SU-DHL-6 (cell line): Measurements from ENCODE around the gene ZNF155.

Experiments used
- CTCF ChIP-seq: fragments of 200-600 bp; sonication (generic); IDR thresholded peaks from one replicate; pipeline ENCODE4 v1.5.1; 2017; ENCODE audit warnings: antibody characterized with exemption, mild to moderate bottlenecking, low read length, moderate library complexity; ENCODE audit not compliant: insufficient read depth, poor library complexity, severe bottlenecking
- EZH2phosphoT487 ChIP-seq: fragments of 200-600 bp; sonication (generic), shearing (Covaris generic); conservative IDR thresholded peaks from 2 replicates; pipeline ENCODE4 v1.6.1; 2018; ENCODE audit warnings: mild to moderate bottlenecking, antibody characterized with exemption, low read length, moderate library complexity, mixed read lengths

- TF ChIP-seq CTCF (no peak), EZH2phosphoT487 (no peak)
Measured at GRCh38 chr19:44024900-44025216, 40.9 kb downstream of the ZNF155 start.
